Neural cell (in vitro differentiated cells): Measurements from ENCODE around the gene TMEM184A.

ENCODE experiments used
- CTCF ChIP-seq: fragments of 450-650 bp; IDR thresholded peaks from 2 replicates; pipeline ENCODE4 v1.5.1; 2014; ENCODE audit warnings: antibody characterized with exemption, mild to moderate bottlenecking, moderate library complexity; ENCODE audit not compliant: poor library complexity, severe bottlenecking
- EP300 ChIP-seq: fragments of 450-650 bp; conservative IDR thresholded peaks from 2 replicates; pipeline ENCODE4 v1.6.1; 2014; ENCODE audit warnings: antibody characterized with exemption, mild to moderate bottlenecking, moderate library complexity; ENCODE audit not compliant: poor library complexity, severe bottlenecking
- EZH2 ChIP-seq: fragments of 200-600, 300-800 bp; shearing (Covaris generic), sonication (generic); IDR thresholded peaks from 2 replicates; pipeline ENCODE4 v1.6.1; 2014; ENCODE audit warnings: antibody characterized with exemption, low read length, borderline replicate concordance, mild to moderate bottlenecking; ENCODE audit not compliant: insufficient read depth, poor library complexity, severe bottlenecking
- MXI1 ChIP-seq: fragments of 450-650 bp; conservative IDR thresholded peaks from 2 replicates; pipeline ENCODE4 v1.6.1; 2014; ENCODE audit warnings: antibody characterized with exemption, mild to moderate bottlenecking; ENCODE audit not compliant: poor library complexity, severe bottlenecking
- POLR2AphosphoS5 ChIP-seq: IDR thresholded peaks from 2 replicates; pipeline ENCODE4 v1.6.1; 2012

- no peak for TF ChIP-seq EZH2
- no peak for TF ChIP-seq EP300
- no peak for TF ChIP-seq CTCF
- TF ChIP-seq MXI1, result no peak
- no peak for TF ChIP-seq POLR2AphosphoS5
These were observed 13.7 kb downstream of the TMEM184A start for GRCh38 chr7:1542329-1542728.
